NCI-H2227 treated with DMSO at 0.1 percent for 48 hours (cell line): ENCODE data around the gene CCSER2.
"Not testable (repeated sequence)": the region's sequence is repeated elsewhere in the genome, so short reads cannot be mapped to it uniquely, and the experiment has no call there.

Experiments
- DNase-seq: peaks from one replicate; lab custom pipeline; 2025; lab: John Stamatoyannopoulos, UW

Gene CCSER2

GRCh38 chr10:84522612-84523462, 194.4 kb downstream of the CCSER2 start:
- DNase-seq = no peak

GRCh38 chr10:84523526-84523925, 195.1 kb downstream of the CCSER2 start:
- DNase-seq = peak; percentile 26

- no peak for DNase-seq
Measured at GRCh38 chr10:84524435-84524834, 196.0 kb downstream of the CCSER2 start.

GRCh38 chr10:84525120-84525806, 196.9 kb downstream of the CCSER2 start:
- DNase-seq = no peak

GRCh38 chr10:84525807-84526182, 197.4 kb downstream of the CCSER2 start:
- DNase-seq = not testable (repeated sequence)

GRCh38 chr10:84527386-84527785, 199.0 kb downstream of the CCSER2 start:
- DNase-seq = not testable (repeated sequence)

GRCh38 chr10:84528526-84528925, 200.1 kb downstream of the CCSER2 start:
- DNase-seq = not testable (repeated sequence)

- DNase-seq = no peak
Measured at GRCh38 chr10:84530724-84531325, 202.4 kb downstream of the CCSER2 start.

GRCh38 chr10:84531396-84531795, 203.0 kb downstream of the CCSER2 start:
- DNase-seq = no peak

- no peak for DNase-seq
Measured at GRCh38 chr10:84534168-84534567, 205.8 kb downstream of the CCSER2 start.

GRCh38 chr10:84537447-84537931, 209.1 kb downstream of the CCSER2 start:
- DNase-seq = peak; percentile 62

GRCh38 chr10:84538036-84538435, 209.6 kb downstream of the CCSER2 start:
- no peak for DNase-seq

- DNase-seq = no peak
Measured at GRCh38 chr10:84539216-84539615, 210.8 kb downstream of the CCSER2 start.

GRCh38 chr10:84540022-84540616, 211.7 kb downstream of the CCSER2 start:
- DNase-seq = no peak

- peak; percentile 8 for DNase-seq
Measured at GRCh38 chr10:84540617-84541288, 212.4 kb downstream of the CCSER2 start.

GRCh38 chr10:84541289-84541637, 212.9 kb downstream of the CCSER2 start:
- DNase-seq = no peak

GRCh38 chr10:84542522-84543490, 214.4 kb downstream of the CCSER2 start:
- no peak for DNase-seq

- no peak for DNase-seq
Measured at GRCh38 chr10:84543948-84544347, 215.6 kb downstream of the CCSER2 start.

GRCh38 chr10:84545651-84546050, 217.3 kb downstream of the CCSER2 start:
- no peak for DNase-seq

GRCh38 chr10:84546609-84547008, 218.2 kb downstream of the CCSER2 start:
- DNase-seq = no peak

- DNase-seq = peak; percentile 45
Measured at GRCh38 chr10:84547616-84548015, 219.2 kb downstream of the CCSER2 start.
